ENCODE measurements around the gene UGT1A8.

Gene UGT1A8

GRCh38 chr2:233794128-233794658 lies 176.8 kb downstream of the UGT1A8 start:
- no peaks in the 10 kb centered on the region for H3K4me1 ChIP-seq (ENCODE audit: control insufficient read depth, low read depth, low read length)
- H3K4me2 ChIP-seq (ENCODE audit: low read length), result no peak overlapping the region
- H3K9ac ChIP-seq (ENCODE audit: low read length), result no peak overlapping the region
- no CpG with 5 or more reads among the region's 17 CpGs for WGBS (ENCODE audit: extremely low coverage, insufficient coverage, low lambda C conversion rate)
- no peak overlapping the region for H3K4ac ChIP-seq (ENCODE audit: low read depth, low read length)
- no peak overlapping the region for H2BK15ac ChIP-seq (replicated peaks; ENCODE audit: low read depth)
- no peak overlapping the region for H3K4me3 ChIP-seq (ENCODE audit: low read length)
- H3K23ac ChIP-seq (ENCODE audit: low read length), result no peak overlapping the region
- H3K18ac ChIP-seq (ENCODE audit: low read length), result no peak overlapping the region
- H2BK5ac ChIP-seq (ENCODE audit: low read length), result no peak overlapping the region
- H4K8ac ChIP-seq (ENCODE audit: low read depth, low read length), result no peak overlapping the region
- H3K27ac ChIP-seq (ENCODE audit: low read depth, low read length), result no peak overlapping the region
- no peak overlapping the region for H2BK120ac ChIP-seq (ENCODE audit: low read depth, low read length)
- no peak overlapping the region for H3K56ac ChIP-seq (ENCODE audit: low read length)
- H4K5ac ChIP-seq (ENCODE audit: low read length), result no peak overlapping the region
- no peaks in the 10 kb centered on the region for H3K79me2 ChIP-seq (ENCODE audit: control insufficient read depth, insufficient read depth, low read length)
- no peaks in the 10 kb centered on the region for H3K36me3 ChIP-seq (ENCODE audit: control insufficient read depth, insufficient read depth, low read length)
- DNase-seq, result no peak
- H3K27me3 ChIP-seq (ENCODE audit: insufficient read depth, low read length, poor library complexity), result no peaks in the 10 kb centered on the region
- no peak overlapping the region for H2AK5ac ChIP-seq (ENCODE audit: low read length)
- H3K79me1 ChIP-seq (ENCODE audit: low read length), result no peaks in the 10 kb centered on the region

GRCh38 chr2:233795735-233796171 lies 178.3 kb downstream of the UGT1A8 start:
- no peak for DNase-seq
- no peak overlapping the region for H3K27ac ChIP-seq (ENCODE audit: low read depth, low read length)

GRCh38 chr2:233796254-233796653 lies 178.8 kb downstream of the UGT1A8 start:
- no peak overlapping the region for H3K56ac ChIP-seq (ENCODE audit: low read length)
- H2BK5ac ChIP-seq (ENCODE audit: low read length), result no peak overlapping the region
- no peak overlapping the region for H4K5ac ChIP-seq (ENCODE audit: low read length)
- no peak overlapping the region for H3K4ac ChIP-seq (ENCODE audit: low read depth, low read length)
- H3K36me3 ChIP-seq (ENCODE audit: control insufficient read depth, insufficient read depth, low read length), result no peaks in the 10 kb centered on the region
- H3K4me2 ChIP-seq (ENCODE audit: low read length), result no peak overlapping the region
- H2BK120ac ChIP-seq (ENCODE audit: low read depth, low read length), result no peak overlapping the region
- H3K18ac ChIP-seq (ENCODE audit: low read length), result no peak overlapping the region
- H3K9ac ChIP-seq (ENCODE audit: low read length), result no peak overlapping the region
- H3K23ac ChIP-seq (ENCODE audit: low read length), result no peak overlapping the region
- no peak for DNase-seq
- H4K8ac ChIP-seq (ENCODE audit: low read depth, low read length), result no peak overlapping the region
- no peaks in the 10 kb centered on the region for H3K79me1 ChIP-seq (ENCODE audit: low read length)
- no CpG with 5 or more reads among the region's 9 CpGs for WGBS (ENCODE audit: extremely low coverage, insufficient coverage, low lambda C conversion rate)
- no peak overlapping the region for H3K27ac ChIP-seq (ENCODE audit: low read depth, low read length)
- H2AK5ac ChIP-seq (ENCODE audit: low read length), result no peak overlapping the region
- H2BK15ac ChIP-seq (replicated peaks; ENCODE audit: low read depth), result no peak overlapping the region
- no peaks in the 10 kb centered on the region for H3K4me1 ChIP-seq (ENCODE audit: control insufficient read depth, low read depth, low read length)
- H3K79me2 ChIP-seq (ENCODE audit: control insufficient read depth, insufficient read depth, low read length), result no peaks in the 10 kb centered on the region
- H3K4me3 ChIP-seq (ENCODE audit: low read length), result no peak overlapping the region
- H3K27me3 ChIP-seq (ENCODE audit: insufficient read depth, low read length, poor library complexity), result no peaks in the 10 kb centered on the region

More at GRCh38 chr2:233795735-233796171, 178.3 kb downstream of the UGT1A8 start:
- H4K5ac ChIP-seq (ENCODE audit: low read length), result no peak overlapping the region
- no peak overlapping the region for H3K18ac ChIP-seq (ENCODE audit: low read length)
- H3K56ac ChIP-seq (ENCODE audit: low read length), result no peak overlapping the region
- no peaks in the 10 kb centered on the region for H3K36me3 ChIP-seq (ENCODE audit: control insufficient read depth, insufficient read depth, low read length)
- no peak overlapping the region for H2AK5ac ChIP-seq (ENCODE audit: low read length)
- no peaks in the 10 kb centered on the region for H3K79me2 ChIP-seq (ENCODE audit: control insufficient read depth, insufficient read depth, low read length)
- no peaks in the 10 kb centered on the region for H3K4me1 ChIP-seq (ENCODE audit: control insufficient read depth, low read depth, low read length)
- no CpG with 5 or more reads among the region's 13 CpGs for WGBS (ENCODE audit: extremely low coverage, insufficient coverage, low lambda C conversion rate)
- H2BK15ac ChIP-seq (replicated peaks; ENCODE audit: low read depth), result no peak overlapping the region
- no peak overlapping the region for H2BK120ac ChIP-seq (ENCODE audit: low read depth, low read length)
- no peaks in the 10 kb centered on the region for H3K27me3 ChIP-seq (ENCODE audit: insufficient read depth, low read length, poor library complexity)
- no peaks in the 10 kb centered on the region for H3K79me1 ChIP-seq (ENCODE audit: low read length)
- H3K9ac ChIP-seq (ENCODE audit: low read length), result no peak overlapping the region
- H3K23ac ChIP-seq (ENCODE audit: low read length), result no peak overlapping the region
- H4K8ac ChIP-seq (ENCODE audit: low read depth, low read length), result no peak overlapping the region
- H3K4me3 ChIP-seq (ENCODE audit: low read length), result no peak overlapping the region
- no peak overlapping the region for H2BK5ac ChIP-seq (ENCODE audit: low read length)
- no peak overlapping the region for H3K4ac ChIP-seq (ENCODE audit: low read depth, low read length)
- H3K4me2 ChIP-seq (ENCODE audit: low read length), result no peak overlapping the region

- no peak overlapping the region for H4K8ac ChIP-seq (ENCODE audit: low read depth, low read length)
- WGBS (ENCODE audit: extremely low coverage, insufficient coverage, low lambda C conversion rate), result no CpG with 5 or more reads among the region's 14 CpGs
- no peaks in the 10 kb centered on the region for H3K36me3 ChIP-seq (ENCODE audit: control insufficient read depth, insufficient read depth, low read length)
- no peak overlapping the region for H3K27ac ChIP-seq (ENCODE audit: low read depth, low read length)
- H3K23ac ChIP-seq (ENCODE audit: low read length), result no peak overlapping the region
- no peak overlapping the region for H3K56ac ChIP-seq (ENCODE audit: low read length)
- no peak overlapping the region for H3K9ac ChIP-seq (ENCODE audit: low read length)
- H3K4ac ChIP-seq (ENCODE audit: low read depth, low read length), result no peak overlapping the region
- no peak overlapping the region for H4K5ac ChIP-seq (ENCODE audit: low read length)
- no peak overlapping the region for H2BK120ac ChIP-seq (ENCODE audit: low read depth, low read length)
- no peak overlapping the region for H3K18ac ChIP-seq (ENCODE audit: low read length)
- no peak overlapping the region for H2BK5ac ChIP-seq (ENCODE audit: low read length)
- DNase-seq, result no peak
- no peaks in the 10 kb centered on the region for H3K79me2 ChIP-seq (ENCODE audit: control insufficient read depth, insufficient read depth, low read length)
- no peak overlapping the region for H2AK5ac ChIP-seq (ENCODE audit: low read length)
- H3K79me1 ChIP-seq (ENCODE audit: low read length), result no peaks in the 10 kb centered on the region
- no peak overlapping the region for H2BK15ac ChIP-seq (replicated peaks; ENCODE audit: low read depth)
- no peak overlapping the region for H3K4me2 ChIP-seq (ENCODE audit: low read length)
- H3K4me3 ChIP-seq (ENCODE audit: low read length), result no peak overlapping the region
- H3K27me3 ChIP-seq (ENCODE audit: insufficient read depth, low read length, poor library complexity), result no peaks in the 10 kb centered on the region
- no peaks in the 10 kb centered on the region for H3K4me1 ChIP-seq (ENCODE audit: control insufficient read depth, low read depth, low read length)
Measured at GRCh38 chr2:233798335-233799086, 181.1 kb downstream of the UGT1A8 start.

GRCh38 chr2:233799087-233799665 lies 181.7 kb downstream of the UGT1A8 start:
- Histone ChIP-seq H3K79me1 (ENCODE audit: low read length) (no peaks in the 10 kb centered on the region), H3K4me2 (ENCODE audit: low read length) (no peak overlapping the region), H4K5ac (ENCODE audit: low read length) (no peak overlapping the region), H3K36me3 (ENCODE audit: control insufficient read depth, insufficient read depth, low read length) (no peaks in the 10 kb centered on the region), H2BK15ac (replicated peaks; ENCODE audit: low read depth) (no peak overlapping the region), H3K56ac (ENCODE audit: low read length) (no peak overlapping the region), H3K4me1 (ENCODE audit: control insufficient read depth, low read depth, low read length) (no peaks in the 10 kb centered on the region), H2AK5ac (ENCODE audit: low read length) (no peak overlapping the region), H4K8ac (ENCODE audit: low read depth, low read length) (no peak overlapping the region), H3K4ac (ENCODE audit: low read depth, low read length) (no peak overlapping the region), H3K9ac (ENCODE audit: low read length) (no peak overlapping the region), H2BK120ac (ENCODE audit: low read depth, low read length) (no peak overlapping the region), H2BK5ac (ENCODE audit: low read length) (no peak overlapping the region), H3K4me3 (ENCODE audit: low read length) (no peak overlapping the region), H3K27ac (ENCODE audit: low read depth, low read length) (no peak overlapping the region), H3K18ac (ENCODE audit: low read length) (no peak overlapping the region), H3K23ac (ENCODE audit: low read length) (no peak overlapping the region), H3K27me3 (ENCODE audit: insufficient read depth, low read length, poor library complexity) (no peaks in the 10 kb centered on the region), H3K79me2 (ENCODE audit: control insufficient read depth, insufficient read depth, low read length) (no peaks in the 10 kb centered on the region)
- peak; percentile 3 for DNase-seq
- no CpG with 5 or more reads among the region's 7 CpGs for WGBS (ENCODE audit: extremely low coverage, insufficient coverage, low lambda C conversion rate)
